Measurements from ENCODE around the gene CPXM2.

DNA sequence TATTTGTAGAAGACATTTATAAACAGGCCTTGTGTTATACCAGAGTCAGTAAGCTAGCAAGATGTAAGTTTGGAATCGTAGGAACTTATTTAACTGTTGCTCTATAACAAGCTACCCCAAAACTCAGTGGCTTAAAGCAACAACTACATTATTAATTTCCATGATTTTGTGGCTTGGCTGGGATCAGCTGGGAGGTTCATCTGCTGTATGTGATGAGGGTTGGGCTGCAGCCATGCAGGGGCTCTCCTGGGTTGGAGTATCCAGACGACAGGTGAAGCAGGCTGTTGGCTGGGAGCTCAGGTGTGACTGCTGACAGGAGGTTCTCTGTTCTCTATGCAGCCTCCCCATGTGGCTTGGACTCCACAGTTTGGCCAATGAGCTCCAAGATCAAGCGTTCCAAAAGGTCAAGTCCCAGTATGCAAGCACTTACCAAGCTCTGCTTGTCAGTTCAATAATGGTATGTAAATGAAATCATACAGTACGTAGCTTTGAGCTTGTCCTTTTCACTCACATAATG, 173.0 kb downstream of the CPXM2 start:
- TF ChIP-seq POLR2AphosphoS5 (IDR thresholded peaks at IDR 0.05; ENCODE audit: low read depth, low read length): no peak
- no peak for TF ChIP-seq TAF1 (IDR thresholded peaks at IDR 0.05; ENCODE audit: borderline replicate concordance, low read depth, low read length)
- no peak for TF ChIP-seq JUND (IDR thresholded peaks at IDR 0.05)
- TF ChIP-seq, protein P1, sequence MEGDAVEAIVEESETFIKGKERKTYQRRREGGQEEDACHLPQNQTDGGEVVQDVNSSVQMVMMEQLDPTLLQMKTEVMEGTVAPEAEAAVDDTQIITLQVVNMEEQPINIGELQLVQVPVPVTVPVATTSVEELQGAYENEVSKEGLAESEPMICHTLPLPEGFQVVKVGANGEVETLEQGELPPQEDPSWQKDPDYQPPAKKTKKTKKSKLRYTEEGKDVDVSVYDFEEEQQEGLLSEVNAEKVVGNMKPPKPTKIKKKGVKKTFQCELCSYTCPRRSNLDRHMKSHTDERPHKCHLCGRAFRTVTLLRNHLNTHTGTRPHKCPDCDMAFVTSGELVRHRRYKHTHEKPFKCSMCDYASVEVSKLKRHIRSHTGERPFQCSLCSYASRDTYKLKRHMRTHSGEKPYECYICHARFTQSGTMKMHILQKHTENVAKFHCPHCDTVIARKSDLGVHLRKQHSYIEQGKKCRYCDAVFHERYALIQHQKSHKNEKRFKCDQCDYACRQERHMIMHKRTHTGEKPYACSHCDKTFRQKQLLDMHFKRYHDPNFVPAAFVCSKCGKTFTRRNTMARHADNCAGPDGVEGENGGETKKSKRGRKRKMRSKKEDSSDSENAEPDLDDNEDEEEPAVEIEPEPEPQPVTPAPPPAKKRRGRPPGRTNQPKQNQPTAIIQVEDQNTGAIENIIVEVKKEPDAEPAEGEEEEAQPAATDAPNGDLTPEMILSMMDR (IDR thresholded peaks at IDR 0.05): no peak
- TF ChIP-seq GABPA (IDR thresholded peaks at IDR 0.05; ENCODE audit: low read depth): no peak
- TF ChIP-seq, protein P2, sequence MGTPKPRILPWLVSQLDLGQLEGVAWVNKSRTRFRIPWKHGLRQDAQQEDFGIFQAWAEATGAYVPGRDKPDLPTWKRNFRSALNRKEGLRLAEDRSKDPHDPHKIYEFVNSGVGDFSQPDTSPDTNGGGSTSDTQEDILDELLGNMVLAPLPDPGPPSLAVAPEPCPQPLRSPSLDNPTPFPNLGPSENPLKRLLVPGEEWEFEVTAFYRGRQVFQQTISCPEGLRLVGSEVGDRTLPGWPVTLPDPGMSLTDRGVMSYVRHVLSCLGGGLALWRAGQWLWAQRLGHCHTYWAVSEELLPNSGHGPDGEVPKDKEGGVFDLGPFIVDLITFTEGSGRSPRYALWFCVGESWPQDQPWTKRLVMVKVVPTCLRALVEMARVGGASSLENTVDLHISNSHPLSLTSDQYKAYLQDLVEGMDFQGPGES (IDR thresholded peaks at IDR 0.05; ENCODE audit: low read depth, low read length): no peak
- no peak for TF ChIP-seq SMC3 (IDR thresholded peaks at IDR 0.05; ENCODE audit: low read depth, low read length)
- no peak for TF ChIP-seq EP300 (IDR thresholded peaks at IDR 0.05; ENCODE audit: borderline replicate concordance in 1 of 2, low read depth in 1 of 2, low read length in 1 of 2)
- TF ChIP-seq EZH2phosphoT487 (IDR thresholded peaks at IDR 0.05; ENCODE audit: borderline replicate concordance, low read depth): no peak
- TF ChIP-seq, protein P3, sequence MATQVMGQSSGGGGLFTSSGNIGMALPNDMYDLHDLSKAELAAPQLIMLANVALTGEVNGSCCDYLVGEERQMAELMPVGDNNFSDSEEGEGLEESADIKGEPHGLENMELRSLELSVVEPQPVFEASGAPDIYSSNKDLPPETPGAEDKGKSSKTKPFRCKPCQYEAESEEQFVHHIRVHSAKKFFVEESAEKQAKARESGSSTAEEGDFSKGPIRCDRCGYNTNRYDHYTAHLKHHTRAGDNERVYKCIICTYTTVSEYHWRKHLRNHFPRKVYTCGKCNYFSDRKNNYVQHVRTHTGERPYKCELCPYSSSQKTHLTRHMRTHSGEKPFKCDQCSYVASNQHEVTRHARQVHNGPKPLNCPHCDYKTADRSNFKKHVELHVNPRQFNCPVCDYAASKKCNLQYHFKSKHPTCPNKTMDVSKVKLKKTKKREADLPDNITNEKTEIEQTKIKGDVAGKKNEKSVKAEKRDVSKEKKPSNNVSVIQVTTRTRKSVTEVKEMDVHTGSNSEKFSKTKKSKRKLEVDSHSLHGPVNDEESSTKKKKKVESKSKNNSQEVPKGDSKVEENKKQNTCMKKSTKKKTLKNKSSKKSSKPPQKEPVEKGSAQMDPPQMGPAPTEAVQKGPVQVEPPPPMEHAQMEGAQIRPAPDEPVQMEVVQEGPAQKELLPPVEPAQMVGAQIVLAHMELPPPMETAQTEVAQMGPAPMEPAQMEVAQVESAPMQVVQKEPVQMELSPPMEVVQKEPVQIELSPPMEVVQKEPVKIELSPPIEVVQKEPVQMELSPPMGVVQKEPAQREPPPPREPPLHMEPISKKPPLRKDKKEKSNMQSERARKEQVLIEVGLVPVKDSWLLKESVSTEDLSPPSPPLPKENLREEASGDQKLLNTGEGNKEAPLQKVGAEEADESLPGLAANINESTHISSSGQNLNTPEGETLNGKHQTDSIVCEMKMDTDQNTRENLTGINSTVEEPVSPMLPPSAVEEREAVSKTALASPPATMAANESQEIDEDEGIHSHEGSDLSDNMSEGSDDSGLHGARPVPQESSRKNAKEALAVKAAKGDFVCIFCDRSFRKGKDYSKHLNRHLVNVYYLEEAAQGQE (IDR thresholded peaks at IDR 0.05; ENCODE audit: low read depth, low read length): no peak
- TF ChIP-seq TEAD4 (IDR thresholded peaks at IDR 0.05; ENCODE audit: borderline replicate concordance, insufficient read depth): no peak
- TF ChIP-seq MEF2A (IDR thresholded peaks at IDR 0.05; ENCODE audit: borderline replicate concordance, low read depth): no peak
- no peak for TF ChIP-seq RXRA (IDR thresholded peaks at IDR 0.05; ENCODE audit: borderline replicate concordance, low read depth)
- TF ChIP-seq NRF1 (IDR thresholded peaks at IDR 0.05; ENCODE audit: low read depth, low read length): no peak

Data from SK-N-SH (cell line).